GM23338 (cell line): Measurements from ENCODE around the gene NPAS3. TPM values are rescaled to one million over a fixed set of nuclear protein-coding genes. Genes with fewer than 3 reads are reported as not detected.

Experiments used
- ATAC-seq: fragments of 200-7000 bp; cut with Tn5 transposase; 3 replicates; pipeline ENCODE4 v1.9.1; 2020
- DNase-seq: peaks from one replicate; pipeline ENCODE4 v3.0.0-alpha.2; 2015; ENCODE audit warnings: low spot score
- H2AFZ ChIP-seq: fragments of 200-600 bp; sonication (generic); 2 replicates; pipeline ENCODE4 v1.8.0; 2016; ENCODE audit warnings: antibody characterized with exemption, mild to moderate bottlenecking, moderate library complexity
- H3F3A ChIP-seq: fragments of 200-600 bp; sonication (generic); replicated peaks from 2 replicates; pipeline ENCODE4 v1.8.0; 2017; ENCODE audit warnings: antibody characterized with exemption, mixed run types, low read depth
- H3K27ac ChIP-seq: fragments of 200-600 bp; sonication (generic); 2 replicates; pipeline ENCODE4 v1.6.1; 2016; ENCODE audit warnings: low read depth
- H3K27me3 ChIP-seq: fragments of 200-600 bp; sonication (generic); 2 replicates; pipeline ENCODE4 v1.8.0; 2016; ENCODE audit warnings: mild to moderate bottlenecking, mixed run types, moderate library complexity; ENCODE audit not compliant: insufficient read depth
- H3K36me3 ChIP-seq: fragments of 200-600 bp; sonication (generic); 2 replicates; pipeline ENCODE4 v1.8.0; 2016; ENCODE audit warnings: mild to moderate bottlenecking; ENCODE audit not compliant: insufficient read depth
- H3K4me1 ChIP-seq: fragments of 200-600 bp; sonication (generic); 2 replicates; pipeline ENCODE4 v1.8.0; 2016; ENCODE audit warnings: mild to moderate bottlenecking, moderate library complexity; ENCODE audit not compliant: insufficient read depth
- H3K4me2 ChIP-seq: fragments of 200-600 bp; sonication (generic); 2 replicates; pipeline ENCODE4 v1.7.1; 2017; ENCODE audit warnings: mixed run types
- H3K4me3 ChIP-seq: fragments of 200-600 bp; sonication (generic); 2 replicates; pipeline ENCODE4 v1.6.1; 2016; ENCODE audit warnings: mixed run types
- H3K79me2 ChIP-seq: fragments of 200-600 bp; sonication (generic); replicated peaks from 2 replicates; pipeline ENCODE4 v1.8.0; 2017; ENCODE audit warnings: mild to moderate bottlenecking; ENCODE audit not compliant: insufficient read depth
- H3K9me2 ChIP-seq: fragments of 200-600 bp; sonication (generic); 2 replicates; pipeline ENCODE4 v1.8.0; 2017; ENCODE audit not compliant: insufficient read depth
- H4K20me1 ChIP-seq: fragments of 200-600 bp; sonication (generic); replicated peaks from 2 replicates; pipeline ENCODE4 v1.8.0; 2017; ENCODE audit warnings: mild to moderate bottlenecking; ENCODE audit not compliant: insufficient read depth
- H3K27ac Mint-ChIP-seq: 2 replicates; pipeline ENCODE4 v1.8.0; 2020; ENCODE audit warnings: inconsistent platforms, mild to moderate bottlenecking, moderate library complexity, mixed read lengths
- H3K27me3 Mint-ChIP-seq: 3 replicates; pipeline ENCODE4 v1.8.0; 2022; ENCODE audit warnings: low read depth, mild to moderate bottlenecking, moderate library complexity, mixed read lengths, inconsistent platforms; ENCODE audit not compliant: insufficient read depth, poor library complexity
- H3K36me3 Mint-ChIP-seq: 3 replicates; pipeline ENCODE4 v1.8.0; 2021; ENCODE audit warnings: low read depth, mild to moderate bottlenecking, inconsistent platforms, moderate library complexity, mixed read lengths
- H3K4me1 Mint-ChIP-seq: 3 replicates; pipeline ENCODE4 v1.8.0; 2020; ENCODE audit warnings: mild to moderate bottlenecking, inconsistent platforms, mixed read lengths
- H3K4me3 Mint-ChIP-seq: 3 replicates; pipeline ENCODE4 v1.8.0; 2021; ENCODE audit warnings: moderate library complexity, mild to moderate bottlenecking, inconsistent platforms, mixed read lengths
- H3K9me3 Mint-ChIP-seq: 3 replicates; pipeline ENCODE4 v1.8.0; 2020; ENCODE audit warnings: moderate library complexity, mild to moderate bottlenecking, inconsistent platforms, mixed read lengths
- CREB1 ChIP-seq: fragments of 250-450 bp; sonication (Bioruptor Pico); IDR thresholded peaks from 2 replicates; pipeline ENCODE4 v1.5.0; 2020; ENCODE audit warnings: low read depth, mild to moderate bottlenecking, moderate library complexity
- EZH2 ChIP-seq: fragments of 200-600 bp; sonication (generic); IDR thresholded peaks from one replicate; pipeline ENCODE4 v1.8.0; 2017; ENCODE audit warnings: antibody characterized with exemption, mild to moderate bottlenecking, low read depth; ENCODE audit not compliant: unreplicated experiment
- EZH2phosphoT487 ChIP-seq: fragments of 200-600 bp; sonication (generic); IDR thresholded peaks from one replicate; pipeline ENCODE4 v1.8.1; 2018; ENCODE audit warnings: antibody characterized with exemption; ENCODE audit not compliant: unreplicated experiment
- JUNB ChIP-seq: IDR thresholded peaks from one replicate; pipeline ENCODE4 v1.6.1; 2016; ENCODE audit warnings: antibody characterized with exemption; ENCODE audit not compliant: unreplicated experiment
- NANOG ChIP-seq: IDR thresholded peaks from 2 replicates; pipeline ENCODE4 v1.6.1; 2016; ENCODE audit warnings: antibody characterized with exemption, borderline replicate concordance
- POLR2AphosphoS5 ChIP-seq: IDR thresholded peaks from 2 replicates; pipeline ENCODE4 v1.6.1; 2016; ENCODE audit warnings: antibody characterized with exemption, low read depth
- STAT1 ChIP-seq: IDR thresholded peaks from one replicate; pipeline ENCODE4 v1.6.1; 2016; ENCODE audit warnings: antibody characterized with exemption; ENCODE audit not compliant: unreplicated experiment
- ZNF114 ChIP-seq: fragments of 250-450 bp; sonication (Bioruptor Pico); IDR thresholded peaks from 2 replicates; pipeline ENCODE4 v1.5.0; 2020; ENCODE audit warnings: mild to moderate bottlenecking, moderate library complexity
- ZNF331 ChIP-seq: fragments of 250-450 bp; sonication (Bioruptor Pico); IDR thresholded peaks from 2 replicates; pipeline ENCODE4 v1.5.0; 2020; ENCODE audit warnings: low read depth, mild to moderate bottlenecking, moderate library complexity
- polyA plus RNA-seq: library from polyadenylated mRNA; unstranded; fragments of >200 nt; fragmentation: Nextera tagmentation; extraction: Ambion mirVana; gene quantifications from 2 replicates; pipeline ENCODE4 v1.2.1, GENCODE V29; 2016
- total RNA-seq: library from RNA; depleted of rRNA; stranded (reverse); fragments of >200 nt; shearing (Covaris generic); gene quantifications from 2 replicates; pipeline ENCODE4 v1.2.3, GENCODE V29; 2014
- TF ChIP-seq, protein P1 (sequence below): IDR thresholded peaks from one replicate; pipeline ENCODE4 v1.6.1; 2018; ENCODE audit warnings: antibody characterized with exemption; ENCODE audit not compliant: unreplicated experiment
- TF ChIP-seq, protein P2 (sequence below), 2 experiments: fragments of 200-600 bp in 1 of 2; sonication (generic) in 1 of 2; conservative IDR thresholded peaks; 2 replicates each; pipeline versions ENCODE4 v1.5.1 to v1.6.1; 2016 to 2017; ENCODE audit warnings: antibody characterized with exemption in 2 of 2, low read depth in 2 of 2, mild to moderate bottlenecking in 2 of 2, moderate library complexity in 1 of 2
- TF ChIP-seq, protein P3 (sequence below): IDR thresholded peaks from 2 replicates; pipeline ENCODE4 v1.6.1; 2016; ENCODE audit warnings: antibody characterized with exemption
- TF ChIP-seq, protein P4 (sequence below): fragments of 250-450 bp; sonication (Bioruptor Pico); IDR thresholded peaks from 2 replicates; pipeline ENCODE4 v1.5.0; 2020; ENCODE audit warnings: mild to moderate bottlenecking, moderate library complexity

NPAS3 gene
- total and polyA plus RNA-seq, 2 experiments from 2014 or later = 0.17 to 0.19 TPM

DNA sequence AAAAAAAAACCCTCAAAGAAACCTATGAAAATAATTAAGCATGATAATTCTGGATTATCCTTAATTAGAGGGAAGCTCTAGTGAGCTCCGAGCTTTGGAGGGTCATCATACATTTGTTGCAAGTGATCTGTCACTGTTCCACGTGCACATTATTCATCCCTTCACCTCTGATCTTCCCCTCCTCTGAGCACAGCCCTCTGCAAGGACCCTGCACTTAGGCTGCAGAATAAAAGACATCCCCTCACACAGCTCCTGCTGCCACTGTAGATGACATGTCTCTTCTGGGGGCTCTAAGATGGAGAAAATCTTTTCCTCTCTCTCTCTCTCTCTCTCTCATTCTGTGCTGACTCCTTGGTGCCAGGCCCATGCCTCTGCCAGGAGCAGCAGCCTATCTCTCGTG is 711.8 kb downstream of the NPAS3 start:
- H3K4me3 ChIP-seq = no peak overlapping the region
- Mint-ChIP-seq H3K9me3 (no peaks in the 10 kb centered on the region), H3K27me3 (peaks cover 2% of the 10 kb centered on the region), H3K4me1 (0 out of 3 replicates have a peak, but pooled peaks cover 1% of the 10 kb centered on the region), H3K36me3 (no peaks in the 10 kb centered on the region), H3K27ac (no peak overlapping the region), H3K4me3 (no peak overlapping the region)
- no peaks in the 10 kb centered on the region for H4K20me1 ChIP-seq
- H3K27ac ChIP-seq = no peak overlapping the region
- no peak overlapping the region for H3K4me2 ChIP-seq
- H3K27me3 ChIP-seq = no peaks in the 10 kb centered on the region
- no peak for ATAC-seq
- H2AFZ ChIP-seq = 0 out of 2 replicates have a peak overlapping the region, but pooled peaks have one; percentile 13
- no peaks in the 10 kb centered on the region for H3K79me2 ChIP-seq
- no peaks in the 10 kb centered on the region for H3K36me3 ChIP-seq
- H3F3A ChIP-seq = no peaks in the 10 kb centered on the region
- TF ChIP-seq, protein P1, sequence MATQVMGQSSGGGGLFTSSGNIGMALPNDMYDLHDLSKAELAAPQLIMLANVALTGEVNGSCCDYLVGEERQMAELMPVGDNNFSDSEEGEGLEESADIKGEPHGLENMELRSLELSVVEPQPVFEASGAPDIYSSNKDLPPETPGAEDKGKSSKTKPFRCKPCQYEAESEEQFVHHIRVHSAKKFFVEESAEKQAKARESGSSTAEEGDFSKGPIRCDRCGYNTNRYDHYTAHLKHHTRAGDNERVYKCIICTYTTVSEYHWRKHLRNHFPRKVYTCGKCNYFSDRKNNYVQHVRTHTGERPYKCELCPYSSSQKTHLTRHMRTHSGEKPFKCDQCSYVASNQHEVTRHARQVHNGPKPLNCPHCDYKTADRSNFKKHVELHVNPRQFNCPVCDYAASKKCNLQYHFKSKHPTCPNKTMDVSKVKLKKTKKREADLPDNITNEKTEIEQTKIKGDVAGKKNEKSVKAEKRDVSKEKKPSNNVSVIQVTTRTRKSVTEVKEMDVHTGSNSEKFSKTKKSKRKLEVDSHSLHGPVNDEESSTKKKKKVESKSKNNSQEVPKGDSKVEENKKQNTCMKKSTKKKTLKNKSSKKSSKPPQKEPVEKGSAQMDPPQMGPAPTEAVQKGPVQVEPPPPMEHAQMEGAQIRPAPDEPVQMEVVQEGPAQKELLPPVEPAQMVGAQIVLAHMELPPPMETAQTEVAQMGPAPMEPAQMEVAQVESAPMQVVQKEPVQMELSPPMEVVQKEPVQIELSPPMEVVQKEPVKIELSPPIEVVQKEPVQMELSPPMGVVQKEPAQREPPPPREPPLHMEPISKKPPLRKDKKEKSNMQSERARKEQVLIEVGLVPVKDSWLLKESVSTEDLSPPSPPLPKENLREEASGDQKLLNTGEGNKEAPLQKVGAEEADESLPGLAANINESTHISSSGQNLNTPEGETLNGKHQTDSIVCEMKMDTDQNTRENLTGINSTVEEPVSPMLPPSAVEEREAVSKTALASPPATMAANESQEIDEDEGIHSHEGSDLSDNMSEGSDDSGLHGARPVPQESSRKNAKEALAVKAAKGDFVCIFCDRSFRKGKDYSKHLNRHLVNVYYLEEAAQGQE = no peak
- TF ChIP-seq EZH2 (no peak), NANOG (no peak), JUNB (no peak), POLR2AphosphoS5 (no peak), CREB1 (CRISPR knock-in tag) (no peak), EZH2phosphoT487 (no peak), ZNF114 (CRISPR knock-in tag) (no peak), STAT1 (no peak), ZNF331 (CRISPR knock-in tag) (no peak)
- TF ChIP-seq, protein P2, sequence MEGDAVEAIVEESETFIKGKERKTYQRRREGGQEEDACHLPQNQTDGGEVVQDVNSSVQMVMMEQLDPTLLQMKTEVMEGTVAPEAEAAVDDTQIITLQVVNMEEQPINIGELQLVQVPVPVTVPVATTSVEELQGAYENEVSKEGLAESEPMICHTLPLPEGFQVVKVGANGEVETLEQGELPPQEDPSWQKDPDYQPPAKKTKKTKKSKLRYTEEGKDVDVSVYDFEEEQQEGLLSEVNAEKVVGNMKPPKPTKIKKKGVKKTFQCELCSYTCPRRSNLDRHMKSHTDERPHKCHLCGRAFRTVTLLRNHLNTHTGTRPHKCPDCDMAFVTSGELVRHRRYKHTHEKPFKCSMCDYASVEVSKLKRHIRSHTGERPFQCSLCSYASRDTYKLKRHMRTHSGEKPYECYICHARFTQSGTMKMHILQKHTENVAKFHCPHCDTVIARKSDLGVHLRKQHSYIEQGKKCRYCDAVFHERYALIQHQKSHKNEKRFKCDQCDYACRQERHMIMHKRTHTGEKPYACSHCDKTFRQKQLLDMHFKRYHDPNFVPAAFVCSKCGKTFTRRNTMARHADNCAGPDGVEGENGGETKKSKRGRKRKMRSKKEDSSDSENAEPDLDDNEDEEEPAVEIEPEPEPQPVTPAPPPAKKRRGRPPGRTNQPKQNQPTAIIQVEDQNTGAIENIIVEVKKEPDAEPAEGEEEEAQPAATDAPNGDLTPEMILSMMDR (conservative IDR thresholded peaks at IDR 0.05; ENCODE audit: low read depth in 2 of 2) = no peak
- TF ChIP-seq, protein P3, sequence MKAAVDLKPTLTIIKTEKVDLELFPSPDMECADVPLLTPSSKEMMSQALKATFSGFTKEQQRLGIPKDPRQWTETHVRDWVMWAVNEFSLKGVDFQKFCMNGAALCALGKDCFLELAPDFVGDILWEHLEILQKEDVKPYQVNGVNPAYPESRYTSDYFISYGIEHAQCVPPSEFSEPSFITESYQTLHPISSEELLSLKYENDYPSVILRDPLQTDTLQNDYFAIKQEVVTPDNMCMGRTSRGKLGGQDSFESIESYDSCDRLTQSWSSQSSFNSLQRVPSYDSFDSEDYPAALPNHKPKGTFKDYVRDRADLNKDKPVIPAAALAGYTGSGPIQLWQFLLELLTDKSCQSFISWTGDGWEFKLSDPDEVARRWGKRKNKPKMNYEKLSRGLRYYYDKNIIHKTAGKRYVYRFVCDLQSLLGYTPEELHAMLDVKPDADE = no peak
- TF ChIP-seq, protein P4, sequence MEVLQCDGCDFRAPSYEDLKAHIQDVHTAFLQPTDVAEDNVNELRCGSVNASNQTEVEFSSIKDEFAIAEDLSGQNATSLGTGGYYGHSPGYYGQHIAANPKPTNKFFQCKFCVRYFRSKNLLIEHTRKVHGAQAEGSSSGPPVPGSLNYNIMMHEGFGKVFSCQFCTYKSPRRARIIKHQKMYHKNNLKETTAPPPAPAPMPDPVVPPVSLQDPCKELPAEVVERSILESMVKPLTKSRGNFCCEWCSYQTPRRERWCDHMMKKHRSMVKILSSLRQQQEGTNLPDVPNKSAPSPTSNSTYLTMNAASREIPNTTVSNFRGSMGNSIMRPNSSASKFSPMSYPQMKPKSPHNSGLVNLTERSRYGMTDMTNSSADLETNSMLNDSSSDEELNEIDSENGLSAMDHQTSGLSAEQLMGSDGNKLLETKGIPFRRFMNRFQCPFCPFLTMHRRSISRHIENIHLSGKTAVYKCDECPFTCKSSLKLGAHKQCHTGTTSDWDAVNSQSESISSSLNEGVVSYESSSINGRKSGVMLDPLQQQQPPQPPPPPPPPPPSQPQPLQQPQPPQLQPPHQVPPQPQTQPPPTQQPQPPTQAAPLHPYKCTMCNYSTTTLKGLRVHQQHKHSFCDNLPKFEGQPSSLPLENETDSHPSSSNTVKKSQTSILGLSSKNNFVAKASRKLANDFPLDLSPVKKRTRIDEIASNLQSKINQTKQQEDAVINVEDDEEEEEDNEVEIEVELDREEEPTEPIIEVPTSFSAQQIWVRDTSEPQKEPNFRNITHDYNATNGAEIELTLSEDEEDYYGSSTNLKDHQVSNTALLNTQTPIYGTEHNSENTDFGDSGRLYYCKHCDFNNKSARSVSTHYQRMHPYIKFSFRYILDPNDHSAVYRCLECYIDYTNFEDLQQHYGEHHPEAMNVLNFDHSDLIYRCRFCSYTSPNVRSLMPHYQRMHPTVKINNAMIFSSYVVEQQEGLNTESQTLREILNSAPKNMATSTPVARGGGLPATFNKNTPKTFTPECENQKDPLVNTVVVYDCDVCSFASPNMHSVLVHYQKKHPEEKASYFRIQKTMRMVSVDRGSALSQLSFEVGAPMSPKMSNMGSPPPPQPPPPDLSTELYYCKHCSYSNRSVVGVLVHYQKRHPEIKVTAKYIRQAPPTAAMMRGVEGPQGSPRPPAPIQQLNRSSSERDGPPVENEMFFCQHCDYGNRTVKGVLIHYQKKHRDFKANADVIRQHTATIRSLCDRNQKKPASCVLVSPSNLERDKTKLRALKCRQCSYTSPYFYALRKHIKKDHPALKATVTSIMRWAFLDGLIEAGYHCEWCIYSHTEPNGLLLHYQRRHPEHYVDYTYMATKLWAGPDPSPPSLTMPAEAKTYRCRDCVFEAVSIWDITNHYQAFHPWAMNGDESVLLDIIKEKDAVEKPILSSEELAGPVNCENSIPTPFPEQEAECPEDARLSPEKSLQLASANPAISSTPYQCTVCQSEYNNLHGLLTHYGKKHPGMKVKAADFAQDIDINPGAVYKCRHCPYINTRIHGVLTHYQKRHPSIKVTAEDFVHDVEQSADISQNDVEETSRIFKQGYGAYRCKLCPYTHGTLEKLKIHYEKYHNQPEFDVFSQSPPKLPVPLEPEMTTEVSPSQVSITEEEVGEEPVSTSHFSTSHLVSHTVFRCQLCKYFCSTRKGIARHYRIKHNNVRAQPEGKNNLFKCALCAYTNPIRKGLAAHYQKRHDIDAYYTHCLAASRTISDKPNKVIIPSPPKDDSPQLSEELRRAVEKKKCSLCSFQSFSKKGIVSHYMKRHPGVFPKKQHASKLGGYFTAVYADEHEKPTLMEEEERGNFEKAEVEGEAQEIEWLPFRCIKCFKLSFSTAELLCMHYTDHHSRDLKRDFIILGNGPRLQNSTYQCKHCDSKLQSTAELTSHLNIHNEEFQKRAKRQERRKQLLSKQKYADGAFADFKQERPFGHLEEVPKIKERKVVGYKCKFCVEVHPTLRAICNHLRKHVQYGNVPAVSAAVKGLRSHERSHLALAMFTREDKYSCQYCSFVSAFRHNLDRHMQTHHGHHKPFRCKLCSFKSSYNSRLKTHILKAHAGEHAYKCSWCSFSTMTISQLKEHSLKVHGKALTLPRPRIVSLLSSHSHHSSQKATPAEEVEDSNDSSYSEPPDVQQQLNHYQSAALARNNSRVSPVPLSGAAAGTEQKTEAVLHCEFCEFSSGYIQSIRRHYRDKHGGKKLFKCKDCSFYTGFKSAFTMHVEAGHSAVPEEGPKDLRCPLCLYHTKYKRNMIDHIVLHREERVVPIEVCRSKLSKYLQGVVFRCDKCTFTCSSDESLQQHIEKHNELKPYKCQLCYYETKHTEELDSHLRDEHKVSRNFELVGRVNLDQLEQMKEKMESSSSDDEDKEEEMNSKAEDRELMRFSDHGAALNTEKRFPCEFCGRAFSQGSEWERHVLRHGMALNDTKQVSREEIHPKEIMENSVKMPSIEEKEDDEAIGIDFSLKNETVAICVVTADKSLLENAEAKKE = no peak
- no peak for DNase-seq
- H3K9me2 ChIP-seq = 0 out of 2 replicates have a peak, but pooled peaks cover 5% of the 10 kb centered on the region
- peaks cover 5% of the 10 kb centered on the region for H3K4me1 ChIP-seq
